K562 (cell line): ENCODE data around the gene RARRES2. TPM values are rescaled to one million over a fixed set of nuclear protein-coding genes. Genes with fewer than 3 reads are reported as not detected.

Experiments
- ATAC-seq: fragments of 200-7000 bp; cut with Tn5 transposase; 3 replicates; pipeline ENCODE4 v1.9.1; 2020; ENCODE audit warnings: moderate library complexity
- BruUV-seq: library from RNA; stranded (reverse); fragments of 400-500 nt; replicated peaks from 2 replicates; lab custom pipeline; 2021; lab: Mats Ljungman, UMichigan
- CTCF ChIA-PET: fragments of 300-600 bp; formaldehyde crosslinking; extraction: SDS; loops from one replicate; lab custom pipeline; 2021; ENCODE audit warnings: low intra/inter-chr PET ratio; lab: Yijun Ruan, JAX
- POLR2A ChIA-PET: fragments of 300-600, 350-650 bp; sonication (Branson Sonifier 250); formaldehyde crosslinking; extraction: SDS; loops from one replicate; lab custom pipeline; 2021; ENCODE audit warnings: antibody characterized with exemption, inconsistent platforms; lab: Yijun Ruan, JAX
- DNase-seq, 4 experiments: peaks; one replicate each; pipeline versions ENCODE4 v3.0.0 to v3.0.0-alpha.2; 2011 to 2018; ENCODE audit warnings: low spot score in 3 of 4, mixed read lengths in 3 of 4; ENCODE audit errors: extremely low read depth in 1 of 4
- FAIRE-seq: peaks from 2 replicates; lab custom pipeline; 2011; peaks lifted over from hg19 to GRCh38; lab: Jason Lieb, UNC
- H2AFZ ChIP-seq: 2 replicates; pipeline ENCODE4 v1.6.0; 2011; ENCODE audit warnings: low read depth, low read length, control low read depth, inconsistent platforms
- H3K27ac ChIP-seq: fragments of 200-600 bp; 3 replicates; pipeline ENCODE4 v1.8.0; 2011; ENCODE audit warnings: low read depth, mild to moderate bottlenecking, control low read depth, inconsistent platforms, low read length, moderate library complexity, mixed read lengths; ENCODE audit errors: extremely low read depth
- H3K27me3 ChIP-seq, 2 experiments: fragments of 300-600 bp in 1 of 2; 2 replicates in 1 of 2; 3 replicates in 1 of 2; pipeline versions ENCODE4 v1.6.0 to v1.8.0; 2011; ENCODE audit warnings: inconsistent platforms in 2 of 2, low read length in 2 of 2, mild to moderate bottlenecking in 1 of 2, mixed read lengths in 1 of 2, moderate library complexity in 1 of 2; ENCODE audit not compliant: control insufficient read depth in 2 of 2, insufficient read depth in 2 of 2
- H3K36me3 ChIP-seq: fragments of 300-600 bp; 3 replicates; pipeline ENCODE4 v1.8.0; 2011; ENCODE audit warnings: mild to moderate bottlenecking, low read length, inconsistent platforms; ENCODE audit not compliant: control insufficient read depth, insufficient read depth
- H3K4me1 ChIP-seq, 2 experiments: fragments of 200-600 bp in 1 of 2; replicated peaks in 1 of 2; 2 replicates in 1 of 2; 3 replicates in 1 of 2; pipeline versions ENCODE4 v1.5.1 to v1.8.0; 2011; ENCODE audit warnings: inconsistent platforms in 2 of 2, low read length in 2 of 2, mild to moderate bottlenecking in 1 of 2, mixed read lengths in 1 of 2, moderate library complexity in 1 of 2; ENCODE audit not compliant: control insufficient read depth in 2 of 2, insufficient read depth in 2 of 2
- H3K4me2 ChIP-seq: 2 replicates; pipeline ENCODE4 v1.6.1; 2011; ENCODE audit warnings: low read length, control low read depth, inconsistent platforms, mixed read lengths; ENCODE audit not compliant: insufficient read depth
- H3K4me3 ChIP-seq: fragments of 200-600 bp; sonication (generic), shearing (Covaris generic); 2 replicates; pipeline ENCODE4 v1.5.1; 2016; ENCODE audit warnings: control low read depth, inconsistent platforms
- H3K79me2 ChIP-seq: fragments of 200-600 bp; 3 replicates; pipeline ENCODE4 v1.8.0; 2011; ENCODE audit warnings: low read length, inconsistent platforms; ENCODE audit not compliant: control insufficient read depth, insufficient read depth
- H3K9ac ChIP-seq, 2 experiments: 2 replicates each; pipeline versions ENCODE4 v1.6.0 to v1.6.1; 2011; ENCODE audit warnings: low read depth in 2 of 2, low read length in 2 of 2, control low read depth in 1 of 2, inconsistent platforms in 1 of 2, mild to moderate bottlenecking in 1 of 2, mixed read lengths in 1 of 2; ENCODE audit not compliant: insufficient read depth in 1 of 2
- H3K9me1 ChIP-seq: one replicate; pipeline ENCODE4 v1.6.0; 2011; ENCODE audit warnings: inconsistent platforms, mild to moderate bottlenecking, low read length, moderate library complexity; ENCODE audit not compliant: control insufficient read depth, insufficient read depth
- H3K9me3 ChIP-seq: replicated peaks from 2 replicates; pipeline ENCODE4 v1.5.1; 2011; ENCODE audit warnings: low read depth, low read length, inconsistent platforms; ENCODE audit not compliant: control insufficient read depth, insufficient read depth
- H4K20me1 ChIP-seq: replicated peaks from 2 replicates; pipeline ENCODE4 v1.6.1; 2011; ENCODE audit warnings: low read length, inconsistent platforms, mixed read lengths; ENCODE audit not compliant: control insufficient read depth, insufficient read depth
- GTF2B ChIP-seq: IDR thresholded peaks from 2 replicates; pipeline ENCODE4 v1.6.1; 2011; ENCODE audit not compliant: insufficient read length; ENCODE audit errors: extremely low read depth
- MEF2A ChIP-seq: IDR thresholded peaks from 2 replicates; pipeline ENCODE4 v1.6.1; 2011; ENCODE audit warnings: low read depth, mild to moderate bottlenecking, low read length, moderate library complexity; ENCODE audit not compliant: control insufficient read depth
- SPI1 ChIP-seq: IDR thresholded peaks from 2 replicates; pipeline ENCODE4 v1.6.1; 2011; ENCODE audit warnings: low read depth, low read length, control low read depth, borderline replicate concordance
- STAT5B ChIP-seq: fragments of 250-450 bp; sonication (Bioruptor Pico); IDR thresholded peaks from 2 replicates; pipeline ENCODE4 v1.8.0; 2021; ENCODE audit warnings: mild to moderate bottlenecking, inconsistent platforms
- TCF3 ChIP-seq: sonication (generic); formaldehyde crosslinking; IDR thresholded peaks from 2 replicates; pipeline ENCODE4 v1.4.0; 2020; ENCODE audit warnings: mild to moderate bottlenecking, missing genetic modification reagents
- TCF7L2 ChIP-seq: fragments of 150-350 bp; IDR thresholded peaks from 2 replicates; pipeline ENCODE4 v1.6.1; 2016; ENCODE audit warnings: low read depth, mild to moderate bottlenecking, low read length, moderate library complexity
- TFAP4 ChIP-seq: sonication (generic); formaldehyde crosslinking; IDR thresholded peaks from 2 replicates; pipeline ENCODE4 v1.8.0; 2022; ENCODE audit warnings: missing genetic modification reagents, mild to moderate bottlenecking, moderate library complexity, borderline replicate concordance
- ZBTB7A ChIP-seq: IDR thresholded peaks from 2 replicates; pipeline ENCODE4 v1.6.1; 2011; ENCODE audit warnings: low read depth, mild to moderate bottlenecking, low read length, moderate library complexity, borderline replicate concordance; ENCODE audit not compliant: control insufficient read depth
- ZNF184 ChIP-seq: sonication (generic); formaldehyde crosslinking; IDR thresholded peaks from 2 replicates; pipeline ENCODE4 v1.5.0; 2020; ENCODE audit warnings: missing genetic modification reagents
- ZNF76 ChIP-seq: fragments of 250-450 bp; sonication (Bioruptor Pico); IDR thresholded peaks from 2 replicates; pipeline ENCODE4 v1.4.0; 2020; ENCODE audit warnings: mild to moderate bottlenecking, moderate library complexity, borderline replicate concordance
- ZSCAN29 ChIP-seq: fragments of 450-650 bp; IDR thresholded peaks from 2 replicates; pipeline ENCODE4 v1.6.1; 2017
- WGBS: fragments of 100-300 bp; shearing (Covaris generic); methylation state at CpG from one replicate; pipeline ENCODE4 v1.1.6; 2016; ENCODE audit warnings: low coverage, mixed read lengths; ENCODE audit not compliant: insufficient coverage; ENCODE audit errors: missing lambda C conversion rate; 5-methylcytosine and 5-hydroxymethylcytosine counted together
- in situ Hi-C: fragments of 300-500 bp; cut with MboI; formaldehyde crosslinking; loops from 4 replicates; pipeline ENCODE4 v1.15.0; 2018; ENCODE audit warnings: inconsistent platforms, mixed read lengths
- intact Hi-C: fragments of 100-400 bp; cut with micrococcal nuclease; formaldehyde crosslinking; loops from 2 replicates; pipeline ENCODE4 v1.14.2; 2022
- polyA plus RNA-seq, 8 experiments: library from polyadenylated mRNA; depleted of rRNA in 4 of 8; stranded (reverse) in 5 of 8; unstranded in 3 of 8; fragments of >200 nt; fragmentation: Nextera tagmentation in 2 of 8; fragmentation: Illumina TruSeq in 1 of 8; extraction: Ambion mirVana in 2 of 8; extraction: Trizol in 1 of 8; gene quantifications; 2 replicates each; pipeline versions ENCODE4 v1.2.1 to v1.2.3, GENCODE V29; 2011 to 2014; ENCODE audit warnings: inconsistent platforms in 1 of 8, missing spikeins in 1 of 8
- total RNA-seq, 7 experiments: library from RNA; depleted of rRNA in 6 of 7; stranded (reverse); fragments of >200 nt in 6 of 7; fragmentation: Illumina TruSeq in 2 of 7; extraction: Trizol in 2 of 7; gene quantifications; 2 replicates each; pipeline versions ENCODE4 v1.2.1 to v1.2.3, GENCODE V29; 2011 to 2021; ENCODE audit warnings: low replicate concordance in 1 of 7

The RARRES2 gene
- total and polyA plus RNA-seq, 9 of the 15 experiments (the other 6 are each of a cell fraction or from before 2014, with no cell fraction given), result 0.11 to 1.7 (median 0.23) TPM; not detected in 6

GRCh38 chr7:150385302-150385723 lies 43.9 kb upstream of the RARRES2 start (continued):
- TF ChIP-seq STAT5B (CRISPR knock-in tag) (no peak), TCF3 (CRISPR knock-in tag) (no peak), MEF2A (no peak), ZNF76 (CRISPR knock-in tag) (no peak), TCF7L2 (no peak), GTF2B (no peak), ZNF184 (no peak), SPI1 (no peak), ZSCAN29 (no peak)

GRCh38 chr7:150384406-150385301 lies 43.2 kb upstream of the RARRES2 start:
- H3K27ac ChIP-seq, result no peak overlapping the region
- H3K4me2 ChIP-seq, result no peak overlapping the region
- intact Hi-C loops, result no loop called here
- FAIRE-seq, result no peak
- H4K20me1 ChIP-seq, result peaks cover 32% of the 10 kb centered on the region
- H3K4me3 ChIP-seq, result no peak overlapping the region
- H3K4me1 ChIP-seq, result peaks cover 9 to 41% of the 10 kb centered on the region in 2 experiments
- H3K27me3 ChIP-seq, result no peaks in the 10 kb centered on the region
- peaks cover 47% of the 10 kb centered on the region for H3K79me2 ChIP-seq
- peaks cover 29% of the 10 kb centered on the region; the same call in 2 of the 3 replicates for H3K36me3 ChIP-seq
- CTCF ChIA-PET, result interaction anchor here (0.6 kb wide), 1 partner anchor 51 kb away, joined by 3 read pairs; no protein-coding TSS in a partner anchor
- no peaks in the 10 kb centered on the region for H3K9me3 ChIP-seq
- TF ChIP-seq ZBTB7A (peak; percentile 28; the same call in 1 of the 2 replicates), TFAP4 (CRISPR knock-in tag) (no peak)
- no peak for ATAC-seq
- in situ Hi-C loops, result no loop called here
- 80% methylated on average over 14 of the region's 15 CpGs for WGBS
- H2AFZ ChIP-seq, result no peak overlapping the region
- peak overlapping the region in 1 of 2 experiments; percentile 83; a peak in 2 of 4 replicates for H3K9ac ChIP-seq
- POLR2A ChIA-PET, result interaction anchor here (0.5 to 3.0 kb wide), 13 partner anchors 9 to 182 kb away, joined by 3 to 17 read pairs (median 4); a partner anchor contains a TSS
- peaks cover 10% of the 10 kb centered on the region for H3K9me1 ChIP-seq
- DNase-seq, result no peak
- BruUV-seq, result no TSS peak
